ENCODE results near the gene IGSF22. TPM values are rescaled to one million over a fixed set of nuclear protein-coding genes. Genes with fewer than 3 reads are reported as not detected.

The IGSF22 gene
- total RNA-seq, 2 donors from 2014 or later: 0.21 TPM; not detected in 1

DNA sequence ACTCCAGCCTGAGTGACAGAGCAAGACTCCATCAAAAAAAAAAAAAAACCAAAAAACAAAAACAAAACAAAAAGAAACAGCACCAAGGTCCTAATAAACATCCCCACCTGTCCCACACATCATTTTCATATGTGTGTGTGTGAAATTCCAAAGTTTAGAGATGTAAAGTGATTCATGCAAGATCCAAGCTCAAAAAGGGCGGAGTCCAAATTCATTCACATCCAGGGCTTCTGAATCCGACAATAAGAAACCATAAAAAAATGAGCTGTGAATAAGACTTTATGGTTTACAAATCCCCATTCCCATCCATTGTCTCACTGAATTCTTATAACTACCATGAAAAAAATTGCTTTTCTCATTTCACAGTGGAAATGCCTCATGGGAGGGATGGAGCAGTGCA, 30.9 kb upstream of the IGSF22 start:
- TF ChIP-seq, protein P1, sequence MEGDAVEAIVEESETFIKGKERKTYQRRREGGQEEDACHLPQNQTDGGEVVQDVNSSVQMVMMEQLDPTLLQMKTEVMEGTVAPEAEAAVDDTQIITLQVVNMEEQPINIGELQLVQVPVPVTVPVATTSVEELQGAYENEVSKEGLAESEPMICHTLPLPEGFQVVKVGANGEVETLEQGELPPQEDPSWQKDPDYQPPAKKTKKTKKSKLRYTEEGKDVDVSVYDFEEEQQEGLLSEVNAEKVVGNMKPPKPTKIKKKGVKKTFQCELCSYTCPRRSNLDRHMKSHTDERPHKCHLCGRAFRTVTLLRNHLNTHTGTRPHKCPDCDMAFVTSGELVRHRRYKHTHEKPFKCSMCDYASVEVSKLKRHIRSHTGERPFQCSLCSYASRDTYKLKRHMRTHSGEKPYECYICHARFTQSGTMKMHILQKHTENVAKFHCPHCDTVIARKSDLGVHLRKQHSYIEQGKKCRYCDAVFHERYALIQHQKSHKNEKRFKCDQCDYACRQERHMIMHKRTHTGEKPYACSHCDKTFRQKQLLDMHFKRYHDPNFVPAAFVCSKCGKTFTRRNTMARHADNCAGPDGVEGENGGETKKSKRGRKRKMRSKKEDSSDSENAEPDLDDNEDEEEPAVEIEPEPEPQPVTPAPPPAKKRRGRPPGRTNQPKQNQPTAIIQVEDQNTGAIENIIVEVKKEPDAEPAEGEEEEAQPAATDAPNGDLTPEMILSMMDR (IDR thresholded peaks at IDR 0.05): no peak
- Histone ChIP-seq H3K4me1 (ENCODE audit: control insufficient read depth in 1 of 2, low read depth in 2 of 2) (no peaks in the 10 kb centered on the region), H3K4me3 (no peak overlapping the region), H3K36me3 (no peaks in the 10 kb centered on the region), H3K27ac (no peak overlapping the region), H3K9me3 (no peaks in the 10 kb centered on the region), H3K27me3 (replicated peaks; ENCODE audit: insufficient read depth) (no peaks in the 10 kb centered on the region)
- ATAC-seq (ENCODE audit: insufficient number of reproducible peaks, low FRiP score, low read depth) (no peak), DNase-seq (ENCODE audit: low spot score) (no peak)

DNA sequence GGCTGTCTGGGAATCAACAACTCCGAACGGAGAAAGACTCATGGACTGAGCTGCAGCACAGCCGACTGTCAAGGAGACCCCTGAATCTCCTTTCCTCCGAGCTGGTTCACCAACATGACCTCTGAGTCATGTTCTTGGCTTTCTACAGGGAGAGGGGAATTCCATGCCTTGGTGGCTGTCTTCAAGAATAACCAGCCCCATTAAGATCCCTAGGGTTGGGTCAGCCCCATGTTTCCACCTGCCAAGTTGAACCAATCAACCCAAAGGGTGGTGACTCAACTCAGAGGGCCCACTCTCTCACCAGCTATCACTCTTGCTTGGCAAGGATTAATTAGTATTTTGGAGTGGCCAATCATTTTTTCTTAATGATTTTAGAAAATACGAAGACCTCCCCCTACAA, 28.3 kb upstream of the IGSF22 start:
- no peak for ATAC-seq (ENCODE audit: insufficient number of reproducible peaks, low FRiP score, low read depth)
- H3K4me3 ChIP-seq: no peak overlapping the region
- H3K9me3 ChIP-seq: no peaks in the 10 kb centered on the region
- H3K36me3 ChIP-seq: no peaks in the 10 kb centered on the region
- no peaks in the 10 kb centered on the region for H3K27me3 ChIP-seq (replicated peaks; ENCODE audit: insufficient read depth)
- no peak overlapping the region for H3K27ac ChIP-seq
- no peak for DNase-seq (ENCODE audit: low spot score)
- TF ChIP-seq, protein P1 (IDR thresholded peaks at IDR 0.05): no peak
- peaks cover 0 to 6% of the 10 kb centered on the region in 2 donors for H3K4me1 ChIP-seq (ENCODE audit: control insufficient read depth in 1 of 2, low read depth in 2 of 2)

DNA sequence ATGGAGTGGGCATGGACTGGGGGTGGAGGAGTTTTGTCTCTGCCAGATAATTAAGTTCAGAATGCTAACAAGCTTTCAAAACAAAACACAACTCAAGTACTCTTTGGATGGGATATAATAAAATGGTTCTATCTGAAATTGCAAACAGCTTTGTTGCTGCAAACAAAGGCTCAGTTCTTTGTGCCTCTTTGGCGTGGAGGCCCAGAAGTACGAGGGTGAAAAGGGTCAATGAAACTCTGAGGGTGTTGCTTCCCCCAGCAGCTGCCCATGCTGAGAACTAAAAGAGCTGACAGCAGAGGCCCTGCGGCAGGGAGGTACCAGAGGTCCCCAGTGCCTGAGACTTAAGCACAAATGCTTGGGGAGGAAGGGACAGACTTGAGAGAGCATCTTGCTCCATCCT, 26.5 kb upstream of the IGSF22 start:
- DNase-seq (ENCODE audit: low spot score) (no peak), ATAC-seq (ENCODE audit: insufficient number of reproducible peaks, low FRiP score, low read depth) (no peak)
- H3K27ac ChIP-seq: no peak overlapping the region
- H3K27me3 ChIP-seq (replicated peaks; ENCODE audit: insufficient read depth): no peaks in the 10 kb centered on the region
- TF ChIP-seq, protein P1 (IDR thresholded peaks at IDR 0.05): no peak
- H3K4me1 ChIP-seq (ENCODE audit: control insufficient read depth in 1 of 2, low read depth in 2 of 2): peaks cover 0 to 6% of the 10 kb centered on the region in 2 donors
- H3K9me3 ChIP-seq: no peaks in the 10 kb centered on the region
- no peak overlapping the region for H3K4me3 ChIP-seq
- no peaks in the 10 kb centered on the region for H3K36me3 ChIP-seq

DNA sequence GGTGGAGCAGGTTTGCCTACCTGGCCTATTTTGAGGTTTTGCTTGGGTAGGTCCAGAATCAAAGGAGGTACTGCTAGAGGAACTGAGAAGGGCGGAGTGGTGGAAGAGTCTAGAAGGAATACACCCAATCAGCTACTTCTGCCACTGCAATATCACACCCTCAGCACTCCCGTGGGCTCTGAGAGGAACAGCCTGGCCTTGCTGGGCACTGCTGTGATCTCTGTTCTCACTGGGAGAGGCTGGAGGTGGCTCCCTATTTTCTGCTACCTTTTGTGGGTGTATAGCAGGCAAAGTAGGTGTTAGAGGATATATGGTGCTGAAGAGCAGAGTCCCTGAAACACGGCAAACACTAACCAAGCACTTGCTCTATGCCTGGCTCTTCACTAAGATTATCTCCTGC, 25.0 kb upstream of the IGSF22 start:
- no peaks in the 10 kb centered on the region for H3K27me3 ChIP-seq (replicated peaks; ENCODE audit: insufficient read depth)
- H3K36me3 ChIP-seq: no peaks in the 10 kb centered on the region
- H3K4me1 ChIP-seq (ENCODE audit: control insufficient read depth in 1 of 2, low read depth in 2 of 2): peaks cover 0 to 6% of the 10 kb centered on the region in 2 donors
- DNase-seq (ENCODE audit: low spot score) (no peak), ATAC-seq (ENCODE audit: insufficient number of reproducible peaks, low FRiP score, low read depth) (no peak)
- TF ChIP-seq, protein P1 (IDR thresholded peaks at IDR 0.05): no peak
- H3K27ac ChIP-seq: no peak overlapping the region
- H3K9me3 ChIP-seq: no peaks in the 10 kb centered on the region
- H3K4me3 ChIP-seq: no peak overlapping the region

DNA sequence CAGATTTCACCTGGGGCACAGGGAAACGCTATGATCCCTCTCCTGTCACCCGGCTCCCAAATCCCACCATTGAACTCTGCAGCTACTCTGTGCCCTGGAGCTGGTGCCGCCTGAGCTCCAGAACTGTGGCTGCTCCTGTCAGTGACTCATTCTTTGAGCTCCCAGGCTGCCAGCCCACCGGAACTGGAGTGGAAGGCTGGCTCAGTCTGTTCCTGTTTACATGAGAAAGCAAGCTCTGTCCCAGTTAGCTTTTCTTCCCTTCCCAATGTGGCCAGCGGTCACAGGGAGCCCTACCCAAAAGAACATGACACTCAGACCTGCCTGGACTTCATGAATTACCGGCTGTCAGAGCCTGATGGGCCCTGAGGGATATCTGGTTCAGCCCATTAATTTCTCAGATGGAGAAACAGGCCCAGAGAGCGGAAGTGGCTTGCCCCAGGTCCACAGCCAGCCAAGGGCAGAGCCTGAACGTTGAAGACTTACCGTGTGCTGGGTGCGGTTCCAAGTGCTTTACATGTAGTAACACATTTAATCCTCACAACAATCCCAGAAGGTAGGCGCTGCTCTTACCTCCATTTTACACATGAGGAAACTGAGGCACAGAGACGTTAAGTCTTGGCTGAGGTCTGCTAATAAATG, 23.8 kb upstream of the IGSF22 start:
- Histone ChIP-seq H3K9me3 (no peaks in the 10 kb centered on the region), H3K36me3 (no peaks in the 10 kb centered on the region), H3K4me3 (no peak overlapping the region), H3K27me3 (replicated peaks; ENCODE audit: insufficient read depth) (no peaks in the 10 kb centered on the region), H3K4me1 (ENCODE audit: control insufficient read depth in 1 of 2, low read depth in 2 of 2) (peaks cover 0 to 6% of the 10 kb centered on the region in 2 donors), H3K27ac (peak overlapping the region; percentile 46 to 58)
- peak; percentile 66 for ATAC-seq (ENCODE audit: insufficient number of reproducible peaks, low FRiP score, low read depth)
- no peak for DNase-seq (ENCODE audit: low spot score)
- TF ChIP-seq, protein P1 (IDR thresholded peaks at IDR 0.05): no peak

Measured in thoracic aorta (tissue), 2 donors.